TTC549 (cell line): ENCODE results near the gene PATZ1.

Source experiments
- FAIRE-seq: peaks from 2 replicates; lab custom pipeline; 2012; peaks lifted over from hg19 to GRCh38; lab: Jason Lieb, UNC

PATZ1 gene

DNA sequence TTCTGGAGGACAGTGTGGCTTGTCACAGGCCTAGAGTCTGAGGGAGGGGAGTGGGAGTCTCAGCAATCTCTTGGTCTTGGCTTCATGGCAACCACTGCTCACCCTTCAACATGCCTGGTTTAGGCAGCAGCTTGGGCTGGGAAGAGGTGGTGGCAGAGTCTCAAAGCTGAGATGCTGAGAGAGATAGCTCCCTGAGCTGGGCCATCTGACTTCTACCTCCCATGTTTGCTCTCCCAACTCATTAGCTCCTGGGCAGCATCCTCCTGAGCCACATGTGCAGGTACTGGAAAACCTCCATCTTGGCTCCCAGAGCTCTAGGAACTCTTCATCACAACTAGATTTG lies 66.8 kb downstream of the PATZ1 start:
- no peak for FAIRE-seq

DNA sequence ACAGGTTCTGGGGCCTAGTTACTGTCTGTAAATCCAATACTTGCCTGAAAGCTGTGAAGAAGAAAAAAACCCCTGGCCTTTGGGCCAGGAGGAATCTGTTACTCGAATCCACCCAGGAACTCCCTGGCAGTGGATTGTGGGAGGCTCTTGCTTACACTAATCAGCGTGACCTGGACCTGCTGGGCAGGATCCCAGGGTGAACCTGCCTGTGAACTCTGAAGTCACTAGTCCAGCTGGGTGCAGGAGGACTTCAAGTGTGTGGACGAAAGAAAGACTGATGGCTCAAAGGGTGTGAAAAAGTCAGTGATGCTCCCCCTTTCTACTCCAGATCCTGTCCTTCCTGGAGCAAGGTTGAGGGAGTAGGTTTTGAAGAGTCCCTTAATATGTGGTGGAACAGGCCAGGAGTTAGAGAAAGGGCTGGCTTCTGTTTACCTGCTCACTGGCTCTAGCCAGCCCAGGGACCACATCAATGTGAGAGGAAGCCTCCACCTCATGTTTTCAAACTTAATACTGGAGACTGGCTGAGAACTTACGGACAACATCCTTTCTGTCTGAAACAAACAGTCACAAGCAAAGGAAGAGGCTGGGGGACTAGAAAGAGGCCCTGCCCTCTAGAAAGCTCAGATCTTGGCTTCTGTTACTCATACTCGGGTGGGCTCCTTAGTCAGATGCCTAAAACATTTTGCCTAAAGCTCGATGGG lies 67.4 kb downstream of the PATZ1 start:
- FAIRE-seq = no peak

DNA sequence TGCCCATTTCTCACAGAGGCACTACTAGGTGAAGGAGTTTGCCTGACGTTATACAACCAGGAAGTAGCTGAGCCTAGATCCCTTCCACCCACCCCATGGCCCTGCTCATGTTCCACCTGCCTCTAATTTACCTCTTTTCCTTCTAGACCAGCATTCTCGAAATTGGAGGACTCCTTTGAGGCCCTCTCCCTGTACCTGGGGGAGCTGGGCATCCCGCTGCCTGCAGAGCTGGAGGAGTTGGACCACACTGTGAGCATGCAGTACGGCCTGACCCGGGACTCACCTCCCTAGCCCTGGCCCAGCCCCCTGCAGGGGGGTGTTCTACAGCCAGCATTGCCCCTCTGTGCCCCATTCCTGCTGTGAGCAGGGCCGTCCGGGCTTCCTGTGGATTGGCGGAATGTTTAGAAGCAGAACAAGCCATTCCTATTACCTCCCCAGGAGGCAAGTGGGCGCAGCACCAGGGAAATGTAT lies 68.0 kb downstream of the PATZ1 start:
- no peak for FAIRE-seq

- no peak for FAIRE-seq
Observed at GRCh38 chr22:31277741-31278140, 68.4 kb downstream of the PATZ1 start.

- FAIRE-seq = no peak
Observed at GRCh38 chr22:31276426-31277167, 69.5 kb downstream of the PATZ1 start.
